CD8-positive, alpha-beta memory T cell (primary cell): ENCODE results near the gene CYP20A1. TPM values are rescaled to one million over a fixed set of nuclear protein-coding genes. Genes with fewer than 3 reads are reported as not detected.
"Not testable (repeated sequence)": the region's sequence is repeated elsewhere in the genome, so short reads cannot be mapped to it uniquely, and the experiment has no call there.

Experiments used
- CTCF ChIA-PET: fragments of 350-600 bp; sonication (Branson Sonifier 250); formaldehyde crosslinking; loops from one replicate; lab custom pipeline; 2021; ENCODE audit warnings: antibody characterized with exemption; lab: Charles Lee
- POLR2A ChIA-PET: fragments of 350-600 bp; sonication (Branson Sonifier 250); formaldehyde crosslinking; loops from one replicate; lab custom pipeline; 2021; ENCODE audit warnings: antibody characterized with exemption; lab: Charles Lee
- DNase-seq, 5 donors: peaks; one replicate each; pipeline versions ENCODE4 v3.0.0 to v3.0.0-alpha.2; 2020 to 2022; ENCODE audit warnings: mixed read lengths in 1 of 5
- H3K27ac ChIP-seq: one replicate; pipeline ENCODE4 v1.7.0; 2013; ENCODE audit warnings: low read depth, mild to moderate bottlenecking, low read length, moderate library complexity
- H3K27me3 ChIP-seq: 2 replicates; pipeline ENCODE4 v1.7.0; 2013; ENCODE audit warnings: low read length, mild to moderate bottlenecking; ENCODE audit not compliant: insufficient read depth, poor library complexity, severe bottlenecking
- H3K36me3 ChIP-seq: 2 replicates; pipeline ENCODE4 v1.7.0; 2013; ENCODE audit warnings: mild to moderate bottlenecking, low read length, moderate library complexity; ENCODE audit not compliant: insufficient read depth
- H3K4me1 ChIP-seq: 2 replicates; pipeline ENCODE4 v1.7.0; 2013; ENCODE audit warnings: mild to moderate bottlenecking, low read length, moderate library complexity; ENCODE audit not compliant: insufficient read depth
- H3K4me3 ChIP-seq: 2 replicates; pipeline ENCODE4 v1.7.0; 2013; ENCODE audit warnings: mild to moderate bottlenecking, low read length
- H3K9me3 ChIP-seq: 2 replicates; pipeline ENCODE4 v1.7.0; 2013; ENCODE audit warnings: mild to moderate bottlenecking, low read length
- H3K27ac Mint-ChIP-seq, 8 donors: one replicate each; pipeline ENCODE4 v1.8.0; 2020 to 2021; ENCODE audit warnings: mixed read lengths in 8 of 8, mild to moderate bottlenecking in 6 of 8, inconsistent platforms in 3 of 8, moderate library complexity in 3 of 8
- H3K27me3 Mint-ChIP-seq, 2 donors: one replicate each; pipeline ENCODE4 v1.8.0; 2020 to 2021; ENCODE audit warnings: mixed read lengths in 2 of 2, mild to moderate bottlenecking in 1 of 2, moderate library complexity in 1 of 2
- H3K36me3 Mint-ChIP-seq, 3 donors: one replicate each; pipeline ENCODE4 v1.8.0; 2020 to 2021; ENCODE audit warnings: mixed read lengths in 3 of 3, inconsistent platforms in 1 of 3, mild to moderate bottlenecking in 1 of 3
- H3K4me1 Mint-ChIP-seq, 3 donors: one replicate each; pipeline ENCODE4 v1.8.0; 2020 to 2021; ENCODE audit warnings: mixed read lengths in 3 of 3, inconsistent platforms in 1 of 3, mild to moderate bottlenecking in 1 of 3
- H3K4me3 Mint-ChIP-seq, 7 donors: one replicate each; pipeline ENCODE4 v1.8.0; 2020 to 2021; ENCODE audit warnings: mixed read lengths in 7 of 7, mild to moderate bottlenecking in 6 of 7, moderate library complexity in 4 of 7, inconsistent platforms in 2 of 7
- H3K9me3 Mint-ChIP-seq, 5 donors: one replicate each; pipeline ENCODE4 v1.8.0; 2020 to 2022; ENCODE audit warnings: mixed read lengths in 5 of 5, mild to moderate bottlenecking in 3 of 5, moderate library complexity in 2 of 5, inconsistent platforms in 1 of 5
- polyA plus RNA-seq: library from polyadenylated mRNA; unstranded; fragments of 300-500 nt; fragmentation: Illumina TruSeq; gene quantifications from one replicate; pipeline ENCODE4 v1.2.3, GENCODE V29; 2021
- total RNA-seq, 2 experiments: library from RNA; stranded (reverse); gene quantifications; one replicate each; pipeline ENCODE4 v1.2.3, GENCODE V29; 2021

CYP20A1 gene
- total and polyA plus RNA-seq, 3 experiments from 2014 or later: 28.5 to 41.7 (median 28.6) TPM

GRCh38 chr2:203209538-203209937 is 29.3 kb upstream of the CYP20A1 start:
- Mint-ChIP-seq H3K27me3 (no peaks in the 10 kb centered on the region), H3K27ac (no peak overlapping the region)
- POLR2A ChIA-PET: no interaction called here

GRCh38 chr2:203225423-203226039 is 13.3 kb upstream of the CYP20A1 start:
- DNase-seq: peak; percentile 5 to 52 (median 15)
- H3K36me3 Mint-ChIP-seq: no peaks in the 10 kb centered on the region
- H3K4me1 Mint-ChIP-seq: no peaks in the 10 kb centered on the region
- H3K27ac ChIP-seq: no peak overlapping the region
- no peaks in the 10 kb centered on the region for H3K9me3 ChIP-seq
- POLR2A ChIA-PET: interaction anchor here (0.5 kb wide), 1 partner anchor 590 kb away, joined by 3 read pairs; no protein-coding TSS in a partner anchor
- no peak overlapping the region for H3K4me3 Mint-ChIP-seq
- H3K27ac Mint-ChIP-seq: no peak overlapping the region
- H3K9me3 Mint-ChIP-seq: no peaks in the 10 kb centered on the region
- no peaks in the 10 kb centered on the region for H3K27me3 ChIP-seq
- no peak overlapping the region for H3K4me3 ChIP-seq
- no peaks in the 10 kb centered on the region for H3K4me1 ChIP-seq
- H3K36me3 ChIP-seq: no peaks in the 10 kb centered on the region
- no peaks in the 10 kb centered on the region for H3K27me3 Mint-ChIP-seq
- CTCF ChIA-PET: interaction anchor here (0.8 to 3.3 kb wide), 4 partner anchors 13 to 589 kb away, joined by 3 to 19 read pairs (median 9); partner anchors contain the start of gene CYP20A1

More at GRCh38 chr2:203209538-203209937, 29.3 kb upstream of the CYP20A1 start:
- Histone ChIP-seq H3K4me1 (peaks cover 3% of the 10 kb centered on the region), H3K27ac (no peak overlapping the region), H3K4me3 (no peak overlapping the region), H3K27me3 (no peaks in the 10 kb centered on the region), H3K36me3 (no peaks in the 10 kb centered on the region), H3K9me3 (no peaks in the 10 kb centered on the region)
- Mint-ChIP-seq H3K4me3 (no peak overlapping the region), H3K9me3 (no peaks in the 10 kb centered on the region), H3K36me3 (peaks cover 10 to 20% (median 16%) of the 10 kb centered on the region in 3 donors), H3K4me1 (peaks cover 3 to 18% (median 14%) of the 10 kb centered on the region in 3 donors)
- no peak for DNase-seq
- CTCF ChIA-PET: no interaction called here

- CTCF ChIA-PET: interaction anchor here (1.6 kb wide), 1 partner anchor 9 kb away, joined by 6 read pairs; the partner anchor contains the start of gene CYP20A1
- not testable (repeated sequence) for H3K9me3 Mint-ChIP-seq
Measured at GRCh38 chr2:203229674-203230073, 9.1 kb upstream of the CYP20A1 start.

GRCh38 chr2:203237346-203238238 is 1.2 kb upstream of the CYP20A1 start:
- H3K4me1 Mint-ChIP-seq: peaks cover 24 to 35% (median 25%) of the 10 kb centered on the region in 3 donors
- H3K27me3 Mint-ChIP-seq: peaks cover 0 to 6% of the 10 kb centered on the region in 2 donors
- ChIA-PET CTCF (interaction anchor here (0.6 to 3.4 kb wide), 8 partner anchors 8 to 663 kb away, joined by 3 to 19 read pairs (median 6); partner anchors contain the start of genes CARF and WDR12), POLR2A (interaction anchor here (0.6 kb wide), 1 partner anchor 11 kb away, joined by 3 read pairs; no protein-coding TSS in a partner anchor)
- Histone ChIP-seq H3K27me3 (no peaks in the 10 kb centered on the region), H3K36me3 (no peaks in the 10 kb centered on the region), H3K9me3 (no peaks in the 10 kb centered on the region), H3K4me3 (no peak overlapping the region), H3K4me1 (peaks cover 23% of the 10 kb centered on the region), H3K27ac (no peak overlapping the region)
- peak overlapping the region; percentile 66 to 100 (median 98) for H3K4me3 Mint-ChIP-seq
- H3K9me3 Mint-ChIP-seq: no peaks in the 10 kb centered on the region
- DNase-seq: no peak
- peak overlapping the region; percentile 65 to 99 (median 94) for H3K27ac Mint-ChIP-seq
- peaks cover 0 to 18% (median 9%) of the 10 kb centered on the region in 3 donors for H3K36me3 Mint-ChIP-seq

More at GRCh38 chr2:203229674-203230073, 9.1 kb upstream of the CYP20A1 start:
- H3K27ac ChIP-seq, H3K4me1 ChIP-seq, H3K27ac Mint-ChIP-seq, H3K27me3 Mint-ChIP-seq, H3K36me3 Mint-ChIP-seq, H3K4me3 Mint-ChIP-seq, H3K36me3 ChIP-seq, H3K4me3 ChIP-seq, H3K9me3 ChIP-seq, H3K27me3 ChIP-seq, H3K4me1 Mint-ChIP-seq, POLR2A ChIA-PET, DNase-seq: not testable (repeated sequence)

GRCh38 chr2:203238292-203238703 is 520 bp upstream of the CYP20A1 start:
- peak overlapping the region; percentile 96 for H3K27ac ChIP-seq
- H3K4me1 ChIP-seq: peaks cover 23% of the 10 kb centered on the region
- ChIA-PET POLR2A (interaction anchor here (0.6 to 1.6 kb wide), 2 partner anchors 12 to 577 kb away, joined by 3 to 4 read pairs; no protein-coding TSS in a partner anchor), CTCF (interaction anchor here (0.6 to 3.4 kb wide), 10 partner anchors 9 to 664 kb away, joined by 3 to 19 read pairs (median 6); partner anchors contain the start of genes CARF and WDR12)
- DNase-seq: no peak
- Mint-ChIP-seq H3K9me3 (no peaks in the 10 kb centered on the region), H3K27ac (peak overlapping the region; percentile 95 to 100 (median 99)), H3K27me3 (peaks cover 0 to 6% of the 10 kb centered on the region in 2 donors), H3K4me1 (peaks cover 29 to 41% (median 31%) of the 10 kb centered on the region in 3 donors), H3K4me3 (peak overlapping the region; percentile 89 to 100 (median 98)), H3K36me3 (peaks cover 5 to 25% (median 12%) of the 10 kb centered on the region in 3 donors)
- H3K27me3 ChIP-seq: no peaks in the 10 kb centered on the region
- H3K36me3 ChIP-seq: no peaks in the 10 kb centered on the region
- no peaks in the 10 kb centered on the region for H3K9me3 ChIP-seq
- H3K4me3 ChIP-seq: peak overlapping the region; percentile 99

GRCh38 chr2:203240491-203240890 is 1.7 kb downstream of the CYP20A1 start:
- no peaks in the 10 kb centered on the region for H3K9me3 Mint-ChIP-seq
- peak overlapping the region; percentile 99 for H3K4me3 ChIP-seq
- no peaks in the 10 kb centered on the region for H3K36me3 ChIP-seq
- H3K27ac Mint-ChIP-seq: peak overlapping the region in 6 of 8 donors; percentile 57 to 100 (median 99)
- H3K4me3 Mint-ChIP-seq: peak overlapping the region; percentile 15 to 100 (median 97)
- peaks cover 23% of the 10 kb centered on the region for H3K4me1 ChIP-seq
- no peaks in the 10 kb centered on the region for H3K27me3 ChIP-seq
- peaks cover 34 to 53% (median 35%) of the 10 kb centered on the region in 3 donors for H3K4me1 Mint-ChIP-seq
- H3K9me3 ChIP-seq: no peaks in the 10 kb centered on the region
- peak overlapping the region; percentile 96 for H3K27ac ChIP-seq
- no peak for DNase-seq
- ChIA-PET CTCF (interaction anchor here (1.8 kb wide), 1 partner anchor 88 kb away, joined by 5 read pairs; the partner anchor contains the start of gene ABI2), POLR2A (no interaction called here)
- peaks cover 0 to 6% of the 10 kb centered on the region in 2 donors for H3K27me3 Mint-ChIP-seq
- H3K36me3 Mint-ChIP-seq: peaks cover 5 to 39% (median 14%) of the 10 kb centered on the region in 3 donors

- Mint-ChIP-seq H3K36me3 (peaks cover 5 to 51% (median 17%) of the 10 kb centered on the region in 3 donors), H3K9me3 (no peaks in the 10 kb centered on the region), H3K4me3 (peak overlapping the region in 2 of 7 donors; percentile 32 to 35), H3K4me1 (peaks cover 42 to 62% (median 46%) of the 10 kb centered on the region in 3 donors), H3K27me3 (peaks cover 0 to 6% of the 10 kb centered on the region in 2 donors), H3K27ac (peak overlapping the region in 5 of 8 donors; percentile 18 to 87 (median 66))
- ChIA-PET CTCF (no interaction called here), POLR2A (interaction anchor here (0.5 kb wide), 1 partner anchor 655 kb away, joined by 4 read pairs; no protein-coding TSS in a partner anchor)
- Histone ChIP-seq H3K4me3 (no peak overlapping the region), H3K27me3 (no peaks in the 10 kb centered on the region), H3K36me3 (peaks cover 12% of the 10 kb centered on the region), H3K4me1 (peaks cover 23% of the 10 kb centered on the region), H3K27ac (no peak overlapping the region), H3K9me3 (no peaks in the 10 kb centered on the region)
- no peak for DNase-seq
Measured at GRCh38 chr2:203242518-203242917, 3.7 kb downstream of the CYP20A1 start.
